Body of pancreas (tissue), 4 donors: ENCODE data around the gene C4orf50.

Experiments
- CTCF ChIP-seq, 7 experiments: fragments of 450-650 bp in 4 of 7; fragments of 200-600 bp in 3 of 7; sonication (generic) in 3 of 7; IDR thresholded peaks; one replicate each; pipeline ENCODE4 v1.5.1; 2016 to 2019; ENCODE audit warnings: antibody characterized with exemption in 7 of 7
- POLR2A ChIP-seq, 3 donors: fragments of 450-650 bp; IDR thresholded peaks; one replicate each; pipeline ENCODE4 v1.6.1; 2016; ENCODE audit warnings: antibody characterized with exemption in 3 of 3, mild to moderate bottlenecking in 2 of 3

GRCh38 chr4:5980436-5981155 lies 37.6 kb downstream of the C4orf50 start:
- TF ChIP-seq CTCF (IDR thresholded peaks at IDR 0.05), result no peak
- no peak for TF ChIP-seq POLR2A (IDR thresholded peaks at IDR 0.05)
